GM18517 (cell line): ENCODE results near the gene GRM5.

Experiments
- ATAC-seq: cut with Tn5 transposase; IDR thresholded peaks from one replicate; pipeline ENCODE4 v1.9.1; 2021; ENCODE audit warnings: mild to moderate bottlenecking, moderate library complexity; ENCODE audit not compliant: unreplicated experiment

The GRM5 gene

DNA sequence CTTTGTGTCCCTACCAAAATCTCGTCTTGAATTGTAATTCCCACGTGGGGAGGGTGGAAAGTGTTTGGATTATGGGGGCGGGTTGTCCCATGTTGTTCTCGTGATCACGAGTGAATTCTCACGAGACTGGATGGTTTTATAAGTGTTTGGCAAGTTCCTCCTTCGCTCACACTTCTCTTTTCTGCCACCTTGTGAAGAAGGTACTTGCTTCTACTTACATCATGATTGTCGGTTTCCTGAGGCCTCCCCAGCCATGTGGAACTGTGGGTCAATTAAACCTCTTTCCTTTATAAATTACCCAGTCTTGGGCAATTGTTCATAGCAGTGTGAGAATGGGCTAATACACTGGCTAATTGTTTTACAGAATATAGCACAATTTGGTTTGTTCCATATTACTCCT, 326.3 kb downstream of the GRM5 start:
- ATAC-seq: no peak

DNA sequence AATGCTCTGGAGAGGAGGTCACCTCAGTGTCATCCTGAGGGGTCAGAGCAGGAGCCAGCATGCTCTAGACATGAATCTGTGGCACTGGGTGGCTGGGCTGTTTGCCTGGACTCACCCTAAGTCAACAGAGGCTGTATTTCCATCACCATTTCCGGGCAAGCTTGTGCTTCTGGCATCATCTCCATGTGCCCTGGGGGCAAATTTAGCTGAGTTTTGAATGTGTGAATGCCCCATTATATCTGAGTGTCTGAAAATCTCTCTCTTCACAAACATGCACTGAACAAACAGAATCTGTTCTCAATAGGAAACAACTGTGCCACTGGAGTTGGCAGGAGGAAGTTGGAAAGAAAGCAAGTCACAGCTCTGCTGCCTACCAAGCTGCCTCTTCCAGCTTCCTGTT, 356.2 kb downstream of the GRM5 start:
- no peak for ATAC-seq

- ATAC-seq: no peak
Observed at GRCh38 chr11:88704485-88704884, 361.3 kb downstream of the GRM5 start.

DNA sequence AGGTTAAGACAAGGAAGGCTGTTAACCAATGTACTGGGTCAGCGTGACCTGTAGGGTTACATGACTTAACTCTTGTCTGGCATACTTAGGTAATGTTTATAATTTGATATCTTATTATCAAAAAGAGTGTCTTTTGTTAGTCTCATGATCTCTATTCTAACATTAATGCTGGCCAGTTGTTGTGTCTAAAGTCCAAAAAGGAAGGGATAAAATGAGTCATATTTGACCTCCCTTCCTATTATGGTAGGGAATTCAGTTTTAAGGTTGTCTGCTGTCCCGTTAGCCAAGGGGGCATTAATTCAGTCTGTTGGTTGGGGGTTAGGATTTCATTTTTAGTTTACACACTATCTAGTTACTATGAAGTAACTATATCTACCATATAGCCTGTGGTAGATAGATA, 364.0 kb downstream of the GRM5 start:
- ATAC-seq: no peak

DNA sequence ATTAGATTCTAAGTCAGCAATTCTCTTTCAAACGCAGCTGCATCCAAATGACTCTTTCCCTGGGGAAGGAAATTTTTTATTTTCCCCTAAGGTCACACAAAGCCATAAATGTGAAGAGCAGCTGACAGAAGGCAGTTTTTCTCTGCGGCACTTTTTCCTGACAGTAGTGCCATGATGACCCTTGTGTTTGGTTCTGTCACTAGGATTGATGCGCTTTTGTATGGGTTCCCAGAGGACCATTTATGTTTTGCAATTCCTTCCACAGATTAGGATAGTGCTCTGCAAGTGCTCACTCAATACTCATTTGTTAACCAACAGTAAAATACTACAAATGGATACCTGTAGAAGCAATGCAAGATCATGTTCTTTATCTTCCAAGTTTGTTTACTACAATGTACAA, 368.6 kb downstream of the GRM5 start:
- ATAC-seq: no peak

- ATAC-seq: no peak
Observed at GRCh38 chr11:88695689-88696414, 369.9 kb downstream of the GRM5 start.

- ATAC-seq: no peak
Observed at GRCh38 chr11:88692306-88693086, 373.3 kb downstream of the GRM5 start.

DNA sequence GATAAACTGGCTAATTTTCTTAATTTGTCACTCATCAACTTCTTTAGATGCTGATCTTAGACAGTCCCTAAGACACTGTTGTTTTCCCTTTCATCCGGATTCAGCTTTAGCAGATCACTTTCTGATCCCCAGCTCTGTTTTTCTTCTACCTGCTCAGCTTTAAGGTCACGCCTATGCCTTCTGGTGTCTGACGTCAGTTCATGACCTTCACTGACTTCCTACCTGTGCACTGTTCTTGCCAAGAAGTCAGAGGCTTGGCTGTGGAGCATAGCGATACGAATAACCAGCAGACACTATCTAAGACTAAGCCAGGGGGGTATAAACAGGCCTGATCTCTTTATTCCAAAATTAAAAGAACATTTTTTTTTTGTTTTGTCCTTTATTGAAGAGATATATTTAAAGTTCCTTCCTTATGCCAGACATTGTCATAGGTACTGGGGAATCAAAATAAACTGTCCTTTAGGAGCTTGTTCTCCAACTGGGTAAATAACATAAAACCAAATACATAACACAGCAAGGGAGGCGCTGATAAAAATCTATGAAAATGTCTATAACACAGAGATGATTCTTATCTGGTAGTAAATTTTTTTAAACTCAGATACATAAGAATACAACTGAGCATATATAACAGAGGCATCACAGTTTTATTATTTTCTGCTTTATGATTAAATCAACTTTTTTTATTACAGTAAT, 376.1 kb downstream of the GRM5 start:
- ATAC-seq: no peak

- ATAC-seq: no peak
Observed at GRCh38 chr11:88683024-88683423, 382.8 kb downstream of the GRM5 start.

DNA sequence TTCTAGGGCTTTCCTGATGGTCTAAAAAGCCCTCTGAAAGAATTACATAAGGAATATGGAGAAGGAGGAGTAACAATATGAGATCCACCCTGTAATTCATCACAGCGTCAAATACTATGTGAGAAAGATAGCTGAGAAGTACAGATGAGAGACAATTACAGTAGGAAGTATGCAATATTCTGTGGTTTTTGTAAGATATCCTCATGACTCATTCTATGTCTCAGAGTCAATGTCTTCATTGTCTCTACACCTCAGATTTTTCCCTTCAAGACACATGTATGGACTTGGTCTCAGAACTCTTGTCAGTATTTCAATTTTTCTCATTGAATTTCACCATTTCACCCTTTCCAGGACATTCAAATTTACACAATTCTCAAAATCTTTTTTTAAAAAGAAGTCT, 385.0 kb downstream of the GRM5 start:
- ATAC-seq: no peak

- no peak for ATAC-seq
Observed at GRCh38 chr11:88666364-88666763, 399.4 kb downstream of the GRM5 start.

GRCh38 chr11:88657076-88657738, 408.6 kb downstream of the GRM5 start:
- no peak for ATAC-seq

DNA sequence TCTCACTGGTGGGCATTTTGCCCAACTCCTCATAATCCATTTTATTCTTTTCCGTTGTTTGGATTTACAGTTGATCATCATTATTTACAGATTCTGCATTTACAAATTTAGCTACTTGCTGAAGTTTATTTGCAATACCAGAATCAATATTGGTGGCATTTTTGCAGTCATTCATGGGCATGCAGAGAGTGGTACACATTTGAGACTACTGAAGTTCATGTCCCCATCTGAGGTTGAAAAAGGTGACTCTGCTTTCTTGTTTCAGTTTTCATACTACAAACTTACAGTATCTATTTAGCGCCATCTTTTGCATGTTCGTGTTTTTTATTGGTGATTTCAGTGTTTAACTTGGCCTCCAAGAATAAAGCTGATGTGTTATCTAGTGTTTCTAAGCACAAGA, 409.5 kb downstream of the GRM5 start:
- no peak for ATAC-seq

DNA sequence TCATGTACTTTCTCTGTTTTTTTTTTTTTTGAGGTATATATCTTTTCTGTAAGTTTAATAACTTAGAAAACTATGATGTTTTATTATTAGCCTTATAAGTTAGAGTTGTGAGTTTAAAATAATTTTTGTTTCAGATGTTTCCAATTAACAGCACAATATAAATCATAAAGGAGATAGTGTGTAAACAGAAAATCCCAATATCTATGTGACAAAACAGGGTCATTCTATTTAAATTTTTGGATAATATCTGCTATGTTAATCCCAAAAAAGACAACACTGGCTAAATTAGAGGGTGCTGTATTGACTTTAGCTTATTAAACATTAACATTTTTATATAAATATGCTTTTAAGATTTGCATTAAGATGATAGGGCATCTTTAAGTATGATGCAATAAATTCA, 410.1 kb downstream of the GRM5 start:
- ATAC-seq: no peak

DNA sequence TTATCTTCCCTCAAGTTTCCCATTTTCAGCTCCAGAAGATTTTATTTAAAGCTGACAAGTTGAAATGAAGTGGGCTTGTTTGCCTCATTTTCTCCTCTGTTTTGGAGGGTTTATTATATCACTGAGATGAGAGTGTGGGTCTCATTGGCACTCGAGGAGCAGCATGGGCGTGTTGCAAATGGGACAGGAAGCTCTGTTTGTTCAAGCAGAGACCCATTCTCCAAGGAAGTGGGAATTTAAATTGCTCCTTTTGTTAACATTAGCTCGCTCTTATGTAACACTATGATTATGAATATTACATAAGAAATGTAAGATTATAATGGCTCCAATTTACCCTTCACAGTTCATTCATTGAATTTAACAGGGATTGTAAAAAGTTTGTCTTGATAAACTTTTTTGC, 410.6 kb downstream of the GRM5 start:
- ATAC-seq: no peak

DNA sequence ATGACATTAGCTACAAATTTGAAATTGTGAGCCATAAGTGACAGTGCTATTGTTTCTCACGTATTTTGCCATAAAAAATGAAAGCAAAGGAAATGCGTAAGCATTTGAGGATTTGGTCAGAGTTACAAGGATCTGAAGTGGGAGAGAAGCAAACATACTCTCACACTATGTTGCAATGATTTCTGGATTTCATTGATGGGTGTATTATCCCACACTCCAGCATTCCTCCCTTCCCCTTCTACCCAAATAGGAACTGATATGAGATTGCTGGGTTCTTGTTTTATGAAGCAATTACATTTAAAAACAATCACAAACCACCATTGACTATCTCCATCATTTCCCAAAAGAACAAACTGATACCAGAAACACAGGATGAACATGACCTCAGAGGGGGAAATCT, 414.2 kb downstream of the GRM5 start:
- ATAC-seq: no peak

- no peak for ATAC-seq
Observed at GRCh38 chr11:88644724-88645123, 421.1 kb downstream of the GRM5 start.

GRCh38 chr11:88632163-88632562, 433.6 kb downstream of the GRM5 start:
- no peak for ATAC-seq

- no peak for ATAC-seq
Observed at GRCh38 chr11:88631497-88631896, 434.3 kb downstream of the GRM5 start.

- ATAC-seq: no peak
Observed at GRCh38 chr11:88629496-88629895, 436.3 kb downstream of the GRM5 start.

DNA sequence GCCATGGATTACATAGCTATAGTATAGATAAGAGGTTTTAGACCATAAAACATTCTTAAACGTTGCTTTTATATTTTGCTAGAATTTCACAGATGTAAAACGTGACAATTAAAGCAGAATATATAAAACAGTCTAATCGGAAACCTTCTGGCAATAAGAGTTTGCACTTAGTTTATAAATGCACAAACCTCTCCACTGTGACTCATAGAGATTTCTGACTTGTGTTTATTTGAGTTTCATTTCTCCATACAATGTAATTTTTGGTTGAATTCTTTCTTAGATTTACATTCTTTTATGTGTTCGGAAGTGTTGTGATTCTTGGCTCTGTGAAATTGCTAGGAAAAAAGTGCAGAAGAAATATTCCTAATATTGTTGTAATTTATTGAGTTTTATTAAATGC, 439.6 kb downstream of the GRM5 start:
- ATAC-seq: no peak
